ENCODE results near the gene NLRP7.
"Not testable (repeated sequence)": the region's sequence is repeated elsewhere in the genome, so short reads cannot be mapped to it uniquely, and the experiment has no call there.

NLRP7 gene

GRCh38 chr19:54949412-54949811 lies 2.1 kb upstream of the NLRP7 start:
- H3K9ac ChIP-seq (ENCODE audit: low read length): peak overlapping the region; percentile 3; the same call in 1 of the 2 replicates
- peak overlapping the region; percentile 64; the same call in 1 of the 2 replicates for H3K4me2 ChIP-seq (ENCODE audit: low read length)
- H3K36me3 ChIP-seq (ENCODE audit: insufficient read depth, low read length): no peaks in the 10 kb centered on the region
- no peak overlapping the region for H3K4me3 ChIP-seq (ENCODE audit: low read depth, low read length, poor library complexity, severe bottlenecking)
- peak overlapping the region; percentile 96 for H3K27ac ChIP-seq (ENCODE audit: low read depth, low read length, poor library complexity, severe bottlenecking)
- H3F3A ChIP-seq (ENCODE audit: insufficient read depth, low read length): no peaks in the 10 kb centered on the region
- H3K9me2 ChIP-seq (ENCODE audit: low read depth, low read length): no peaks in the 10 kb centered on the region
- H4K20me1 ChIP-seq (ENCODE audit: insufficient read depth, low read length): no peaks in the 10 kb centered on the region
- TF ChIP-seq CTCF (IDR thresholded peaks at IDR 0.05; ENCODE audit: low read length): no peak
- no peak for TF ChIP-seq EZH2 (IDR thresholded peaks at IDR 0.05; ENCODE audit: borderline replicate concordance, low read length)
- no peaks in the 10 kb centered on the region for H3K27me3 ChIP-seq (ENCODE audit: insufficient read depth, low read length)
- H3K79me2 ChIP-seq (ENCODE audit: insufficient read depth, low read length): no peaks in the 10 kb centered on the region
- no peak overlapping the region for H2AFZ ChIP-seq (ENCODE audit: low read length)
- H3K4me1 ChIP-seq (ENCODE audit: insufficient read depth, low read length, severe bottlenecking): peaks cover 44% of the 10 kb centered on the region
- H3K9me3 ChIP-seq (ENCODE audit: low read length): no peaks in the 10 kb centered on the region

GRCh38 chr19:54943772-54944361 lies 3.5 kb downstream of the NLRP7 start:
- H3K9me3 ChIP-seq (ENCODE audit: low read length); H3K4me2 ChIP-seq (ENCODE audit: low read length); H3K79me2 ChIP-seq (ENCODE audit: insufficient read depth, low read length); H3K9ac ChIP-seq (ENCODE audit: low read length); H2AFZ ChIP-seq (ENCODE audit: low read length); H3K4me3 ChIP-seq (ENCODE audit: low read depth, low read length, poor library complexity, severe bottlenecking); H4K20me1 ChIP-seq (ENCODE audit: insufficient read depth, low read length); H3K36me3 ChIP-seq (ENCODE audit: insufficient read depth, low read length); H3K27me3 ChIP-seq (ENCODE audit: insufficient read depth, low read length); H3K9me2 ChIP-seq (ENCODE audit: low read depth, low read length); H3F3A ChIP-seq (ENCODE audit: insufficient read depth, low read length): not testable (repeated sequence)
- Histone ChIP-seq H3K4me1 (ENCODE audit: insufficient read depth, low read length, severe bottlenecking) (peaks cover 23% of the 10 kb centered on the region), H3K27ac (ENCODE audit: low read depth, low read length, poor library complexity, severe bottlenecking) (peak overlapping the region; percentile 62)

GRCh38 chr19:54939538-54939937 lies 7.8 kb downstream of the NLRP7 start:
- not testable (repeated sequence) for H3K4me2 ChIP-seq (ENCODE audit: low read length); H2AFZ ChIP-seq (ENCODE audit: low read length); H3K9me3 ChIP-seq (ENCODE audit: low read length); H4K20me1 ChIP-seq (ENCODE audit: insufficient read depth, low read length); H3K9ac ChIP-seq (ENCODE audit: low read length); H3K79me2 ChIP-seq (ENCODE audit: insufficient read depth, low read length); H3F3A ChIP-seq (ENCODE audit: insufficient read depth, low read length); H3K9me2 ChIP-seq (ENCODE audit: low read depth, low read length); H3K27me3 ChIP-seq (ENCODE audit: insufficient read depth, low read length)
- Histone ChIP-seq H3K36me3 (ENCODE audit: insufficient read depth, low read length) (peaks cover 28% of the 10 kb centered on the region), H3K27ac (ENCODE audit: low read depth, low read length, poor library complexity, severe bottlenecking) (peak overlapping the region; percentile 79), H3K4me3 (ENCODE audit: low read depth, low read length, poor library complexity, severe bottlenecking) (peak overlapping the region; percentile 55), H3K4me1 (ENCODE audit: insufficient read depth, low read length, severe bottlenecking) (peaks cover 49% of the 10 kb centered on the region)

- H3K79me2 ChIP-seq (ENCODE audit: insufficient read depth, low read length): no peaks in the 10 kb centered on the region
- no peaks in the 10 kb centered on the region for H3F3A ChIP-seq (ENCODE audit: insufficient read depth, low read length)
- no peak overlapping the region for H2AFZ ChIP-seq (ENCODE audit: low read length)
- TF ChIP-seq EZH2 (IDR thresholded peaks at IDR 0.05; ENCODE audit: borderline replicate concordance, low read length) (no peak), CTCF (IDR thresholded peaks at IDR 0.05; ENCODE audit: low read length) (no peak)
- H3K9me2 ChIP-seq (ENCODE audit: low read depth, low read length): no peaks in the 10 kb centered on the region
- H4K20me1 ChIP-seq (ENCODE audit: insufficient read depth, low read length): no peaks in the 10 kb centered on the region
- no peaks in the 10 kb centered on the region for H3K27me3 ChIP-seq (ENCODE audit: insufficient read depth, low read length)
- peaks cover 49% of the 10 kb centered on the region for H3K4me1 ChIP-seq (ENCODE audit: insufficient read depth, low read length, severe bottlenecking)
- H3K27ac ChIP-seq (ENCODE audit: low read depth, low read length, poor library complexity, severe bottlenecking): peak overlapping the region; percentile 79
- peaks cover 5% of the 10 kb centered on the region for H3K9me3 ChIP-seq (ENCODE audit: low read length)
- H3K4me2 ChIP-seq (ENCODE audit: low read length): peak overlapping the region; percentile 57
- H3K4me3 ChIP-seq (ENCODE audit: low read depth, low read length, poor library complexity, severe bottlenecking): peak overlapping the region; percentile 55
- H3K36me3 ChIP-seq (ENCODE audit: insufficient read depth, low read length): peaks cover 35% of the 10 kb centered on the region
- peak overlapping the region; percentile 13; the same call in 1 of the 2 replicates for H3K9ac ChIP-seq (ENCODE audit: low read length)
Measured at GRCh38 chr19:54938906-54939305, 8.4 kb downstream of the NLRP7 start.

Measured in OCI-LY1 (cell line).